ENCODE data around the gene SCO2.
A peak's percentile ranks its signal among the peaks of the same experiment; 100 is the strongest.

SCO2 gene

DNA sequence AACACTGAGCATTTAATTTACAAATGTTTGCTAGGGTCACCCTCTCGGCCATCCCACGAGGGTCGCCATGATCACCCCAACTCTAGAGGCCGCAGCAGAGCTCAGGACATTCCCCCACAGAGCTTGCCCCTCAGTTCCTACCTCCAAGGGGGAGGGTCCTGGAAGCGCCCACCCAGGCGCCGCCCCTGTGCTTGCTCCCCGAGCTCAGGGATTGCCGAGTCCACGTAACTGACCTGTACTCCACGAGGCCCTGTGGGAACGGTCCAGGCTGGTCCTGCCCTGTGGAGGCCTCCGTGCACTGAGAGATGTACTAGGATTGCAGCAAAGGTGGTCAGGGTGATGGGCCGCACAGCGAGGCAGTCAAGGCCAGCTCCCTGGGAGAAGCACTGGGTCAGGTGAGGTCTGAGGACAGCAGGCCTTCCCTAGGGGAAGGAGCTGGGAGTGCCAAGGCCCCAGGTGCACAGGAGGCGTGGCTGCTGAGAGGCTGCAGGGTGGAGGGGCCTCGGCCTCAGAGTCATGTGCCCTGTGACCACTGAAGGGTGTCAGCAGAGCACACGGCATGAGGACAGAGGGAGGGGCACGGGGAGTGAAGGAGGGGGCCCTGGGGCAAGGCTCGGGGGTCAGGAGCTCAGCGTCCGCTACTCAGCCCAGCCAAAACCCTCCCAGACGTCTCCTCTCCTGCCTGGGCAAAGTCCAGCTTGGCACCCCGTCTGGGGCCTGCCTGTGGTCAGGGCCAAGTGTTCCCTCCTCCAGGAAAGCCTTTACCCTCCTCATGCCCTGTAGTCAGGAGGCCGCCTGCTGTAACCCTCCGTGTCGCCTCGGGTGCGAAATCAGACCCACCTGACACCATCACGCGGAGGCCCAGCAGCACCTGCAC lies 41.2 kb downstream of the SCO2 start:
- no peak for DNase-seq (ENCODE audit: low read depth, low spot score)

GRCh38 chr22:50483556-50483955 lies 41.8 kb downstream of the SCO2 start:
- DNase-seq (ENCODE audit: low read depth, low spot score), result no peak

More for the DNA sequence above, 41.2 kb downstream of the SCO2 start:
- H3K4me3 ChIP-seq (ENCODE audit: low read length), result no peak overlapping the region

DNA sequence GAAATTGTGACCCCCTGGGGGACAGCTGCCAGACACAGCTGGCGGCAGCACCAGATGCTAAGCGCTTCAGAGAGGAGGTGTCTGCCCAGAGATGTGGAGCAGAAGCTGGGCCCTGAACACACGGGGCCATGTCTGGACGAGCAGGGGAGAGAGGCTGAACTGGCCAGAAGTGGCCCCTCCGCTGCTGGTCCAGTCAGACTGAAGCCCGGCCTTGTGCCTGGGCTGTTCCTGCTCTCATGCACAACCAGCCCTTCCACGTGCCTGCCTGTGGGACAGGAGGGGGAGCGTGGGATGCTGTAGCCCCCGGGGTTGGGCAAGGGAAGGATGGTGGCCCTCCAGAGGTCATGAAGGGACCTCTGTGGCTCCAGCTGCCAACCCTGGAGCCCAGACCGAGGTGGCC lies 42.3 kb downstream of the SCO2 start:
- DNase-seq (ENCODE audit: low read depth, low spot score), result no peak
- H3K4me3 ChIP-seq (ENCODE audit: low read length), result no peak overlapping the region

More at GRCh38 chr22:50483556-50483955, 41.8 kb downstream of the SCO2 start:
- H3K4me3 ChIP-seq (ENCODE audit: low read length), result no peak overlapping the region

DNA sequence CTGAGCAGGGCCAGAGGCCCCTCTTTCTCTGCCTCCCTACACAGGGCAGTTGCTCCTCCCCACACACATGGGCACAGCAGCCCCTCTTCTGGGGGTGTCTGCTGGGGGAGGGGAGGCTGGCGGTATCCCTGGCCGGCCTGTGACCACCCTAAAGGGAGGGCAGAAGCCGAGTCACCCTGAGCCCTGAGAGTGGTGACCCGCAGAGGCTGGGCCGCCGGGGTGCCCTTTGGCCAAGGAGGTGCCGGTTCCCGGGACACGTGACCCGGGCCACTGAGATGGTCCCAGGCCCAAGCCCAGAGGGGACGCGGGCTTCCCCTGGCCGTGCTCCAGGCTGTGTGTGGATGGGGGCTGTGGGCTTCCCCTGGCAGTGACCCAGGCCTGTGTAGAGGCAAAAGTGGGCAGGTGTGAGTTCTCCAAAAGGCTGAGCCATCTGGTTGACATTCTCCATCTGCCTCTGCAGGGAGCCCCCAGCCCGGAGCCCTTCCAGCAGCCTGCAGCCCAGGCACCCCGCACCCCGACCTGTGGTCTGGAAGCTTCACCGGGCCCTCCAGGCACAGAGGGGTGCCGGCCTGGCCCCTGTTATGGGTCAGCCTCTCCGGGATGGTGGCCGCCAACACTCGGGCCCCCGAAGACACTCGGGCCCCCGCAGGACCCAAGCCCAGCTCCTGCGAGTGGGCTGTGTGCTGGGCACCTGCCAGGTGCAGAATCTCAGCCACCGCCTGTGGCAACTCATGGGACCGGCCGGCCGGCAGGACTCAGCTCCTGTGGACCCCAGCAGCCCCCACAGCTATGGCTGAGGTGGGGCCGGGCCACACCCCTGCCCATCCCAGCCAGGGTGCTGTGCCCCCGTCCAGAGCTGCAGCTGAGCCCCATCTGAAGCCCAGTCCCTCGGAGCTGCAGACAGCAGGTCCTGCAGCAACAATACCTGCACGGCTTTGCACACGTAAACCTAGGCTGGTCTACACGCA lies 43.0 kb downstream of the SCO2 start:
- DNase-seq (ENCODE audit: low read depth, low spot score), result no peak
- peak overlapping the region; percentile 47 for H3K4me3 ChIP-seq (ENCODE audit: low read length)

- peak within 1 kb of the TSS; percentile 47 for H3K4me3 ChIP-seq (ENCODE audit: low read length)
- DNase-seq (ENCODE audit: low read depth, low spot score), result no peak
These were observed 43.8 kb downstream of the SCO2 start, which contains the start of gene ADM2 for GRCh38 chr22:50481440-50482106. ADM2 (plus strand) TSS chr22:50481543; CDS start chr22:50481848, 305 bp downstream.

GRCh38 chr22:50481045-50481439 lies 44.4 kb downstream of the SCO2 start:
- DNase-seq (ENCODE audit: low read depth, low spot score), result no peak
- peak overlapping the region; percentile 47; the same call in 1 of the 2 replicates for H3K4me3 ChIP-seq (ENCODE audit: low read length)

- H3K4me3 ChIP-seq (ENCODE audit: low read length), result no peak overlapping the region
- DNase-seq (ENCODE audit: low read depth, low spot score), result no peak
These were observed 45.7 kb downstream of the SCO2 start for GRCh38 chr22:50479721-50480120.

DNA sequence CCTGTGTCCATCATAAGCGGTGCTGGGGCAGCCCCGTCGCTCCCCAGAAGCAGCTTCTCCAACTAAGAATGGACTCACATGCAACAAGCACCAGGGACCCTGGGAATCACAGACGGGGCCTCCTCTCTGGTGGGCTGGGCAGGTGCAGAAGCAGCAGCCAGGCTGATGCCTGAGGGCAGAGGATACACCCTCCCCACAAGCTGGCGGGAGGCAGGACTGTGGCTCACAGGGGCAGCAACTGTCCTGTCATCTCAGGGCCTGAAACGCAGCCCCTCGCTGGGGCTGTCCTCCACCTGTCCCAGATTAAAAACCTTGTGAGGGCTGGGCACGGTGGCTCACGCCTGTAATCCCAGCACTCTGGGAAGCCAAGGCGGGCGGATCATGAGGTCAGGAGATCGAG lies 47.5 kb downstream of the SCO2 start:
- no peak overlapping the region for H3K4me3 ChIP-seq (ENCODE audit: low read length)
- no peak for DNase-seq (ENCODE audit: low read depth, low spot score)

DNA sequence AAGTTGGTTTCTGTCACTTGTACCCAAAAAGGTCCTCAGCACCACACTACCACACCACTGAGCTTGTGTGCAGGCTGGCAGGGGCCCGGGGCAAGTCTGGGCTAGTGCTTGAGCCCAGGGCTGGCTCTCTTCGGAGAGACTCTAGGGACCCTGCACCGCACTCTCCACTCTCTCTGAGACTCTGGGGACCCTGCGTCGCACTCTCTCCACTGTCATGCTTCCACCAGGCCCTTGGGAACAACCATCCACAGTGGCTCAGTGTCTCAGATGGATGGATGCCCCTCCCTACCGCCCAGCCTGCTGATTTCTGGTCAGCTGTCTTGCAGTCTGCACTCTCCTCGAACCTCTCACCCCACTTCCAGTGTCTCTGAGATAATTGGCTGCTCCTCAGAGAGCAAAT lies 48.5 kb downstream of the SCO2 start:
- DNase-seq (ENCODE audit: low read depth, low spot score), result no peak

DNA sequence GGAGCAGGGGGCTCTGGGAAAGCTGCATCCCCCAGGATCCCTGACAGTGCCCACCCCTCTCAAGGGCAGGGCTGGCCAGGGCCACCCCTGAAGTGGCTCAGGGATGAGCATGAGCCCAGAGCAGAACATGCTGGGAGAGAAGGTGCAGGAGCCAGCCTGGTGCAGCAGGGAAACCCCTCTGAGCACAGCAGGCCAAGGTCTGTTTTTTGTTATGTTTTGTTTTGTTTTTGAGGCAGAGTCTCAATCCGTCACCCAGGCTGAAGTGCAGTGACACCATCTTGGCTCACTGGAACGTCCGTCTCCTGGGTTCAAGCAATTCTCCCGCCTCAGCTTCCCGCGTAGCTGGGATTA lies 49.8 kb downstream of the SCO2 start:
- peak overlapping the region; percentile 60; the same call in 1 of the 2 replicates for H3K4me3 ChIP-seq (ENCODE audit: low read length)
- DNase-seq (ENCODE audit: low read depth, low spot score), result no peak

More for the DNA sequence above, 48.5 kb downstream of the SCO2 start:
- H3K4me3 ChIP-seq (ENCODE audit: low read length), result no peak overlapping the region

DNA sequence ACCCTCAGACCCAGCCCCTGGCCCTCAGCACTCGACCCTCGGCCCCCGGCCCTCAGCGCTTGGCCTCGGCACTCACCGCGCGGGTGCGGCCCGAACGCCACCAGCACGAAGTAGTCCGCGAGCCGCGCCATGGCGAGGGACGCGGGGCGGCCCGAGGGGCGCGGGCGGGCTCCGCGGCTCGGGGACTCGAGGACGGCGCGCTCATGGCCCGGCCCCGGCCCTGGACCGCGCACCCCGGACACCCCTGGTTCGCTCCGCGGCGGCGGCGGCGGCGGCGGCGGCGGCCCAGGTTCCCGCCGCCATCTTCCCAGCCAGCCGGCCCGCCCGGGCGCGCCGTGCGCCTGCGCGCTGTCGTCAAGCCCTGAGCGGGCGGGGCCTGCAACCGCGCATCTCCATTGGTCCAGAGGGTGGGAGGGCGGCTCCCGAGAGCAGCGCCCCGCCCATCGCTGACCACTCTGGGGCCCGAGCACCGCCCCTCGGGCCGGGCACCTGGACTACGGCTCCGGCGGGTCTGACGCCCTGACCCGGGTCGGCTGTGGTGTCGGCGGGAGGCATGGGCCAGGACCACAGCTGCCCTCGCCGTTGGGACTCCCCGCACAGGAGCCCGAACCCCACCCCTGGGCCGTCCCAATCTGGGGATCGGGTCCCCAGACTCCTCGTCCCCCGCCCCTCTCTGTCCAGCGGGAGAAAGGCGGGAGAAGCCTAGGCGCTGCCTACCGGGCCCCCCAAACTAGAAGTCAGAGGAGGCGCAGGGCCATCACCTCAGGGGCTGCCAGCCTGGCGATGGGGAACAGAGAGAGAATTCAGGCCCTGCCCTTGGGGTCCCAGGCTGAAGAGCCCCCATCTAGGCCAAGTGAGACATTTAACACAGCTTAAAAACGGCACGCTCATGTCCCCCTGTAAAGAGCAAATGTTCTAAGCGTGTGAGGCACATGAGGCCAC lies 50.4 kb downstream of the SCO2 start, which contains the start of gene SBF1:
Gene SBF1, minus strand, starts transcription at position 326 of the 942 bp plus-strand sequence. Its CDS starts 195 bp downstream, at position 131.
- DNase-seq (ENCODE audit: low read depth, low spot score), result peak; percentile 65
- peak within 1 kb of the TSS; percentile 73 for H3K4me3 ChIP-seq (ENCODE audit: low read length)

DNA sequence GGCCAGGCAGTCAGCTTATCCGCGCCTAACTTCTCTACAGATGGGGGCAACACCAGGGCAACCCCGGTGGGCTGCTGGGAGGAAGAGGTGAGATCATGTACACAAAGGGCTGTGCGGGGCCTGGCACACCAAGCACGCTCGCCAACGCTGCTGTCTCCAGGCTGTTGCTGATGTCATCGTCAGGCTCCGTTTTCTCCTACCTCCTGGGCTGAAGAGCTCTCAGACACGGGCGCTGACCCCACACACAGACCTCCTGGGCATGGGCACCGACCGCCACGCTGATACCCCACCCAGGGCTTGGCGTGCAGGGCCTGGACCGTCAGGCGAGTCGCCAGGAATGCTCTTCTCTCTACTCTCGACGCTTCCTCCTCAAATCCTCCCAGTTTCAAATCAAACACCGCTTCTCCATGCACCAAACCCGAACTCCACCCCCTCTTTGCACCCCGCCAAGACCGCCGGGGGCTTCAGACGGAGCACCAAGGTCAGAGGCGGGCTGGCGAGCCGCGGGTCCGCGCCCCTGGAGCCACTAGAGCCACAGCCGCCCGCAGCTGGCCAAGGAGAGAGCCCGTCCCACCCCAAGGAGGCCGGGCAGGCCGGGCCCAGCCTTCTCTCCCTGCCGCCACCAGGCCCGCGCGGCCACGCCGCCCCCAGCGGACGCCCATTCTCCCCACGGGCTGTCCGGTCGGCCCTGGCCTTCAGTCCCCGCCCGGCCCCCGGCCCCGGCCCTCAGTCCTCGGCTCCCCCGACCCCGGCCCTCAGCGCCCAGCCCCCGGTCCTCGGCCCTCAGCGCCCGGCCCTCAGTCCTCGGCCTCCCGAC lies 51.3 kb downstream of the SCO2 start:
- peak overlapping the region; percentile 73 for H3K4me3 ChIP-seq (ENCODE audit: low read length)
- DNase-seq (ENCODE audit: low read depth, low spot score), result no peak

Measured in Jurkat, Clone E6-1 (cell line).